WTC11 (cell line): ENCODE measurements around the gene NUP93. TPM values are rescaled to one million over a fixed set of nuclear protein-coding genes. Genes with fewer than 3 reads are reported as not detected.

ENCODE experiments used
- ATAC-seq: fragments of 200-7000 bp; cut with Tn5 transposase; 2 replicates; pipeline ENCODE4 v1.10.0; 2021; ENCODE audit warnings: mild to moderate bottlenecking, moderate library complexity
- CTCF ChIA-PET: fragments of 300-600 bp; sonication (Branson Sonifier 250); formaldehyde crosslinking; loops from one replicate; lab custom pipeline; 2021; ENCODE audit warnings: antibody characterized with exemption; lab: Charles Lee
- POLR2A ChIA-PET: fragments of 350-600 bp; sonication (Branson Sonifier 250); formaldehyde crosslinking; loops from one replicate; lab custom pipeline; 2021; ENCODE audit warnings: antibody characterized with exemption; lab: Charles Lee
- DNase-seq: peaks from one replicate; pipeline ENCODE4 v3.0.0; 2021; ENCODE audit warnings: low spot score
- H3K27ac Mint-ChIP-seq: 2 replicates; pipeline ENCODE4 v1.8.0; 2021; ENCODE audit warnings: mixed read lengths
- H3K27me3 Mint-ChIP-seq: 2 replicates; pipeline ENCODE4 v1.8.0; 2021; ENCODE audit warnings: low read depth, mild to moderate bottlenecking, moderate library complexity, mixed read lengths
- H3K36me3 Mint-ChIP-seq: 2 replicates; pipeline ENCODE4 v1.8.0; 2021; ENCODE audit warnings: mixed read lengths
- H3K4me1 Mint-ChIP-seq: 2 replicates; pipeline ENCODE4 v1.8.0; 2022; ENCODE audit warnings: mixed read lengths
- H3K4me3 Mint-ChIP-seq: 2 replicates; pipeline ENCODE4 v1.8.0; 2021; ENCODE audit warnings: mild to moderate bottlenecking, moderate library complexity, mixed read lengths
- H3K9me3 Mint-ChIP-seq: 2 replicates; pipeline ENCODE4 v1.8.0; 2021; ENCODE audit warnings: mixed read lengths
- CTCF ChIP-seq: fragments of 200-600 bp; IDR thresholded peaks from 2 replicates; pipeline ENCODE4 v1.8.0; 2022; ENCODE audit warnings: antibody characterized with exemption
- E2F5 ChIP-seq: sonication (generic); formaldehyde crosslinking; IDR thresholded peaks from 2 replicates; pipeline ENCODE4 v1.8.1; 2022; ENCODE audit warnings: mild to moderate bottlenecking, moderate library complexity, missing genetic modification reagents
- FOXK1 ChIP-seq: sonication (generic); formaldehyde crosslinking; IDR thresholded peaks from 2 replicates; pipeline ENCODE4 v1.8.0; 2022; ENCODE audit warnings: mild to moderate bottlenecking, moderate library complexity, missing genetic modification reagents
- FOXP1 ChIP-seq: sonication (generic); formaldehyde crosslinking; IDR thresholded peaks from 2 replicates; pipeline ENCODE4 v1.8.0; 2022; ENCODE audit warnings: missing genetic modification reagents, mild to moderate bottlenecking, moderate library complexity, borderline replicate concordance
- IRF2 ChIP-seq: sonication (generic); formaldehyde crosslinking; IDR thresholded peaks from 2 replicates; pipeline ENCODE4 v1.8.0; 2022; ENCODE audit warnings: low read depth, missing genetic modification reagents, borderline replicate concordance
- JAZF1 ChIP-seq: fragments of 250-450 bp; sonication (Bioruptor Pico); IDR thresholded peaks from 2 replicates; pipeline ENCODE4 v1.9.0; 2021; ENCODE audit warnings: moderate library complexity, mild to moderate bottlenecking, inconsistent platforms
- MXD4 ChIP-seq: fragments of 250-450 bp; sonication (Bioruptor Pico); IDR thresholded peaks from 2 replicates; pipeline ENCODE4 v1.8.0; 2021; ENCODE audit warnings: mild to moderate bottlenecking, moderate library complexity, borderline replicate concordance
- MYBL2 ChIP-seq: sonication (generic); formaldehyde crosslinking; IDR thresholded peaks from 2 replicates; pipeline ENCODE4 v1.8.1; 2023; ENCODE audit warnings: mild to moderate bottlenecking, moderate library complexity, missing genetic modification reagents
- NFATC4 ChIP-seq: fragments of 250-450 bp; sonication (Bioruptor Pico); IDR thresholded peaks from 2 replicates; pipeline ENCODE4 v1.9.0; 2021; ENCODE audit warnings: mild to moderate bottlenecking
- SMAD3 ChIP-seq: sonication (generic); formaldehyde crosslinking; IDR thresholded peaks from 2 replicates; pipeline ENCODE4 v1.8.0; 2022; ENCODE audit warnings: missing genetic modification reagents, mild to moderate bottlenecking, borderline replicate concordance
- SP1 ChIP-seq: sonication (generic); formaldehyde crosslinking; conservative IDR thresholded peaks from 2 replicates; pipeline ENCODE4 v1.8.1; 2022; ENCODE audit warnings: missing genetic modification reagents
- STAT6 ChIP-seq: sonication (generic); formaldehyde crosslinking; conservative IDR thresholded peaks from 2 replicates; pipeline ENCODE4 v1.8.1; 2023; ENCODE audit warnings: mild to moderate bottlenecking, low read depth, missing genetic modification reagents, moderate library complexity
- TEAD4 ChIP-seq: sonication (generic); formaldehyde crosslinking; IDR thresholded peaks from 2 replicates; pipeline ENCODE4 v1.8.0; 2022; ENCODE audit warnings: mild to moderate bottlenecking, missing genetic modification reagents
- ZNF219 ChIP-seq: sonication (generic); formaldehyde crosslinking; IDR thresholded peaks from 2 replicates; pipeline ENCODE4 v1.8.0; 2023; ENCODE audit warnings: missing genetic modification reagents, mild to moderate bottlenecking, borderline replicate concordance
- ZNF232 ChIP-seq: sonication (generic); formaldehyde crosslinking; IDR thresholded peaks from 2 replicates; pipeline ENCODE4 v1.8.0; 2022; ENCODE audit warnings: mild to moderate bottlenecking, missing genetic modification reagents
- ZNF281 ChIP-seq: sonication (generic); formaldehyde crosslinking; IDR thresholded peaks from 2 replicates; pipeline ENCODE4 v1.8.0; 2023; ENCODE audit warnings: mild to moderate bottlenecking, missing genetic modification reagents
- total RNA-seq: library from RNA; stranded (reverse); gene quantifications from 3 replicates; pipeline ENCODE4 v1.2.3, GENCODE V29; 2021
- TF ChIP-seq, protein P1 (sequence below): sonication (generic); formaldehyde crosslinking; IDR thresholded peaks from 2 replicates; pipeline ENCODE4 v1.8.1; 2022; ENCODE audit warnings: low read depth, missing genetic modification reagents, borderline replicate concordance
- TF ChIP-seq, protein P2 (sequence below): fragments of 250-450 bp; sonication (Bioruptor Pico); IDR thresholded peaks from 2 replicates; pipeline ENCODE4 v1.8.0; 2021; ENCODE audit warnings: mild to moderate bottlenecking
- TF ChIP-seq, protein P3 (sequence below): fragments of 250-450 bp; sonication (Bioruptor Pico); conservative IDR thresholded peaks from 2 replicates; pipeline ENCODE4 v1.9.0; 2021; ENCODE audit warnings: mild to moderate bottlenecking

Gene NUP93
- total RNA-seq, 1 experiment from 2014 or later = 185 TPM

GRCh38 chr16:56825826-56826225 is 95.9 kb downstream of the NUP93 start:
- Mint-ChIP-seq H3K4me1 (peaks cover 17% of the 10 kb centered on the region), H3K27me3 (no peaks in the 10 kb centered on the region), H3K36me3 (peaks cover 38% of the 10 kb centered on the region)
- POLR2A ChIA-PET = no interaction called here
- no peak for TF ChIP-seq ZNF232 (CRISPR knock-in tag)
- no peak for TF ChIP-seq TEAD4 (CRISPR knock-in tag)
- TF ChIP-seq FOXK1 (CRISPR knock-in tag) = no peak
- no peak for TF ChIP-seq CTCF
- no peak for TF ChIP-seq JAZF1
- TF ChIP-seq MXD4 (CRISPR knock-in tag) = no peak
- TF ChIP-seq ZNF281 (CRISPR knock-in tag) = no peak
- no peak for TF ChIP-seq FOXP1
- TF ChIP-seq MYBL2 = no peak
- no peak for TF ChIP-seq IRF2
- TF ChIP-seq, all 79 proteins: peak for 0
- Mint-ChIP-seq H3K4me3 (no peak overlapping the region), H3K27ac (no peak overlapping the region), H3K9me3 (no peaks in the 10 kb centered on the region)
- CTCF ChIA-PET = no interaction called here
- no peak for DNase-seq
- ATAC-seq = no peak

DNA sequence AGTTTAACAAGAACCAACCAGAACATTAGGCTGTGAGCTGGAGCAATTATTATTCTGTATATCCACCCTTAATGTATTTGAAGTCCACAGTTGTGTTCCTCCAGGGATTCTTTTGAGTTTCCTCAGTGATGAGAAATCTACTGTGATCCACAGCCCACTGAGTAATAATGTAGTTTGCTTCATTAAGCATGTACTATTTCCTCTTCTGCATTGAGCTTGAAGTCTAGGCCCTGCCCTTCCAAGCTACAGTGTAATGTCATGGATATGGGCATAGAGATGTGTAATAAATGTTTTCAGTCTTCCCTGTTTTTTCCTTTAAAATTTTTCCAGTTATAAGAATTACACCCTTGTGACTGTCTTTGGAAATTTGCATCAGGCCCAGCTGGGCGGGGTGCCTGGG is 98.7 kb downstream of the NUP93 start:
- H3K9me3 Mint-ChIP-seq = no peaks in the 10 kb centered on the region
- TF ChIP-seq FOXK1 (CRISPR knock-in tag) = no peak
- no peak for TF ChIP-seq STAT6 (CRISPR knock-in tag)
- no peak for TF ChIP-seq ZNF232 (CRISPR knock-in tag)
- TF ChIP-seq NFATC4 (CRISPR knock-in tag) = no peak
- TF ChIP-seq SMAD3 (CRISPR knock-in tag) = no peak
- TF ChIP-seq, protein P1, sequence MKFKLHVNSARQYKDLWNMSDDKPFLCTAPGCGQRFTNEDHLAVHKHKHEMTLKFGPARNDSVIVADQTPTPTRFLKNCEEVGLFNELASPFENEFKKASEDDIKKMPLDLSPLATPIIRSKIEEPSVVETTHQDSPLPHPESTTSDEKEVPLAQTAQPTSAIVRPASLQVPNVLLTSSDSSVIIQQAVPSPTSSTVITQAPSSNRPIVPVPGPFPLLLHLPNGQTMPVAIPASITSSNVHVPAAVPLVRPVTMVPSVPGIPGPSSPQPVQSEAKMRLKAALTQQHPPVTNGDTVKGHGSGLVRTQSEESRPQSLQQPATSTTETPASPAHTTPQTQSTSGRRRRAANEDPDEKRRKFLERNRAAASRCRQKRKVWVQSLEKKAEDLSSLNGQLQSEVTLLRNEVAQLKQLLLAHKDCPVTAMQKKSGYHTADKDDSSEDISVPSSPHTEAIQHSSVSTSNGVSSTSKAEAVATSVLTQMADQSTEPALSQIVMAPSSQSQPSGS (CRISPR knock-in tag) = no peak
- TF ChIP-seq, protein P2, sequence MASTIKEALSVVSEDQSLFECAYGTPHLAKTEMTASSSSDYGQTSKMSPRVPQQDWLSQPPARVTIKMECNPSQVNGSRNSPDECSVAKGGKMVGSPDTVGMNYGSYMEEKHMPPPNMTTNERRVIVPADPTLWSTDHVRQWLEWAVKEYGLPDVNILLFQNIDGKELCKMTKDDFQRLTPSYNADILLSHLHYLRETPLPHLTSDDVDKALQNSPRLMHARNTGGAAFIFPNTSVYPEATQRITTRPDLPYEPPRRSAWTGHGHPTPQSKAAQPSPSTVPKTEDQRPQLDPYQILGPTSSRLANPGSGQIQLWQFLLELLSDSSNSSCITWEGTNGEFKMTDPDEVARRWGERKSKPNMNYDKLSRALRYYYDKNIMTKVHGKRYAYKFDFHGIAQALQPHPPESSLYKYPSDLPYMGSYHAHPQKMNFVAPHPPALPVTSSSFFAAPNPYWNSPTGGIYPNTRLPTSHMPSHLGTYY (CRISPR knock-in tag) = no peak
- TF ChIP-seq ZNF219 (CRISPR knock-in tag) = no peak
- TF ChIP-seq, protein P3, sequence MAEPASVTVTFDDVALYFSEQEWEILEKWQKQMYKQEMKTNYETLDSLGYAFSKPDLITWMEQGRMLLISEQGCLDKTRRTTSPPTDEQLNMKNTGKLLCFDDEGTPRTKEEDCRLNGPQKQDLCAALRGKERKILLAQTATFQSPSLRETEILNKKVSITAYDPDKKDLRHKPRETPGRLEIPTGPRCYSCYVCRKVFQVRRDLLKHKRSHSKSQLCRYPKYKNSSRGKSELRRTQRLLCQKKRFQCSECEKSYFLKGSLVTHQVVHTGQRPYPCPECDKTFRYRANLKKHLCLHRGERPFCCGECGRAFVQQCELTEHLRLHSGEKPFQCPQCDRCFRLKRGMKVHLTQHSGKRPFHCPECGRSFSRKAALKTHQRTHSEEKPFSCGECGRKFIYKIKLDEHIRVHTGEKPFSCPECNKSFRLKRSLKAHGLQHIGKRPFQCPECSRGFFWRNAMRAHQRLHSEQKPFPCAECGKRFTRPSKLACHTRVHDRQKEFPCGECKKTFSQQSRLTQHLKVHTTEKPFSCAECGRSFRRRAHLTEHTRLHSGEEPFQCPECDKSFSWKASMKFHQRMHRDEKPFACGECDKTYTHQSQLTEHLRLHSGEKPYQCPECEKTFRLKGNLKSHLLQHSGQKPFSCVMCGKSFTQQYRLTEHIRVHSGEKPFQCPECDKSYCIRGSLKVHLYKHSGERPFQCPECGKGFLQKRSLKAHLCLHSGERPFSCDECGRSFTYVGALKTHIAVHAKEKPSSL (CRISPR knock-in tag) = no peak
- no peak for TF ChIP-seq SP1 (CRISPR knock-in tag)
- no peak for TF ChIP-seq E2F5 (CRISPR knock-in tag)
- TF ChIP-seq, all 79 proteins: peak for 0
- ChIA-PET CTCF (interaction anchor here (1.1 kb wide), 1 partner anchor 36 kb away, joined by 3 read pairs; no protein-coding TSS in a partner anchor), POLR2A (no interaction called here)
- peaks cover 4% of the 10 kb centered on the region for H3K4me1 Mint-ChIP-seq
- H3K36me3 Mint-ChIP-seq = peaks cover 50% of the 10 kb centered on the region
- H3K27ac Mint-ChIP-seq = no peak overlapping the region
- no peak overlapping the region for H3K4me3 Mint-ChIP-seq
- ATAC-seq = no peak
- H3K27me3 Mint-ChIP-seq = no peaks in the 10 kb centered on the region
- DNase-seq = no peak
